Transverse colon (tissue), 4 donors: ENCODE results near the gene FOXP1. TPM values are rescaled to one million over a fixed set of nuclear protein-coding genes. Genes with fewer than 3 reads are reported as not detected.

Experiments used
- DNase-seq: peaks from one replicate; pipeline ENCODE4 v3.0.0-alpha.2; 2019
- H3K27ac ChIP-seq, 4 donors: fragments of 200-600 bp; sonication (generic); 2 replicates each; pipeline ENCODE4 v1.5.1; 2016 to 2018; ENCODE audit warnings: inconsistent platforms in 4 of 4
- H3K27me3 ChIP-seq: fragments of 200-600 bp; sonication (generic); 2 replicates; pipeline ENCODE4 v1.5.1; 2017; ENCODE audit warnings: inconsistent platforms
- H3K36me3 ChIP-seq, 4 donors: fragments of 200-600 bp; sonication (generic); 2 replicates each; pipeline ENCODE4 v1.5.1; 2017 to 2019; ENCODE audit warnings: inconsistent platforms in 4 of 4
- H3K4me1 ChIP-seq, 4 donors: fragments of 200-600 bp; sonication (generic); 2 replicates each; pipeline ENCODE4 v1.5.1; 2017 to 2020; ENCODE audit warnings: inconsistent platforms in 4 of 4
- H3K4me3 ChIP-seq, 4 donors: fragments of 200-600 bp; sonication (generic); 1 replicate in 1 of 4; 2 replicates in 3 of 4; pipeline versions ENCODE4 v1.5.1 to v1.6.1; 2017 to 2019; ENCODE audit warnings: inconsistent platforms in 4 of 4
- H3K9me3 ChIP-seq, 2 donors: fragments of 200-600 bp; sonication (generic); 2 replicates each; pipeline ENCODE4 v1.5.1; 2017 to 2019; ENCODE audit warnings: inconsistent platforms in 2 of 2
- CTCF ChIP-seq, 5 experiments: fragments of 200-600 bp in 3 of 5; fragments of 450-650 bp in 2 of 5; sonication (generic) in 3 of 5; IDR thresholded peaks; 1 replicate in 2 of 5; 2 replicates in 3 of 5; pipeline ENCODE4 v1.5.1; 2016 to 2017; ENCODE audit warnings: antibody characterized with exemption in 5 of 5, inconsistent platforms in 3 of 5, mild to moderate bottlenecking in 2 of 5, moderate library complexity in 1 of 5
- EP300 ChIP-seq: sonication (generic); formaldehyde crosslinking; IDR thresholded peaks from one replicate; pipeline ENCODE4 v1.6.1; 2017; ENCODE audit warnings: antibody characterized with exemption, low read depth
- POLR2A ChIP-seq: fragments of 450-650 bp; IDR thresholded peaks from one replicate; pipeline ENCODE4 v1.6.1; 2016; ENCODE audit warnings: antibody characterized with exemption, mild to moderate bottlenecking, moderate library complexity
- POLR2AphosphoS5 ChIP-seq, 3 donors: sonication (generic); formaldehyde crosslinking; IDR thresholded peaks; one replicate each; pipeline ENCODE4 v1.6.1; 2016; ENCODE audit warnings: antibody characterized with exemption in 3 of 3
- WGBS, 2 donors: methylation state at CpG; one replicate each; pipeline ENCODE4 v1.1.5; 2018; ENCODE audit warnings: low coverage in 1 of 2; 5-methylcytosine and 5-hydroxymethylcytosine counted together
- in situ Hi-C, 4 donors: fragments of 200-750 bp; cut with MboI; loops; one replicate each; pipeline versions ENCODE4 v1.15.0 to v1.15.1; 2017; ENCODE audit warnings: low sequenced_read_pairs in 3 of 4, low pct_ligation_motif_present in 1 of 4, low pct_unique_long_range_greater_than_20kb in 1 of 4
- intact Hi-C: fragments of 100-400 bp; cut with DNase I; formaldehyde crosslinking; loops from one replicate; pipeline ENCODE4 v1.15.1; 2023; ENCODE audit warnings: low total_unique reads
- total RNA-seq, 4 donors: library from RNA; depleted of rRNA; stranded (reverse); fragments of >200 nt; gene quantifications; one replicate each; pipeline ENCODE4 v1.1.0, GENCODE V29; 2016

FOXP1 gene
- total RNA-seq, 4 donors from 2014 or later, result 102 to 260 (median 150) TPM

GRCh38 chr3:71397046-71397445, 186.5 kb downstream of the FOXP1 start:
- in situ Hi-C loops, result no loop called here
- no peaks in the 10 kb centered on the region for H3K36me3 ChIP-seq
- H3K27ac ChIP-seq, result no peak overlapping the region
- H3K4me3 ChIP-seq, result no peak overlapping the region
- DNase-seq, result peak; percentile 25
- WGBS, 2 donors, result 17 to 38% methylated on average over 3 to 5 of the region's 5 CpGs
- H3K27me3 ChIP-seq, result no peaks in the 10 kb centered on the region
- no peaks in the 10 kb centered on the region for H3K9me3 ChIP-seq
- peaks cover 9 to 43% (median 17%) of the 10 kb centered on the region in 4 donors for H3K4me1 ChIP-seq
- intact Hi-C loops, result no loop called here
- TF ChIP-seq CTCF (IDR thresholded peaks at IDR 0.05) (peak; percentile 50 to 64 (median 57)), EP300 (no peak), POLR2AphosphoS5 (IDR thresholded peaks at IDR 0.05) (no peak), POLR2A (no peak)

- Histone ChIP-seq H3K4me1 (peaks cover 4 to 39% (median 13%) of the 10 kb centered on the region in 4 donors), H3K4me3 (no peak overlapping the region), H3K27ac (no peak overlapping the region), H3K36me3 (no peaks in the 10 kb centered on the region), H3K27me3 (no peaks in the 10 kb centered on the region), H3K9me3 (no peaks in the 10 kb centered on the region)
- TF ChIP-seq POLR2AphosphoS5 (IDR thresholded peaks at IDR 0.05) (no peak), POLR2A (no peak), EP300 (no peak), CTCF (IDR thresholded peaks at IDR 0.05) (no peak)
- in situ Hi-C loops, result no loop called here
- intact Hi-C loops, result no loop called here
- no peak for DNase-seq
- WGBS, 2 donors, result 76 to 88% methylated on average over 2 to 7 of the region's 7 CpGs
Measured at GRCh38 chr3:71395927-71396695, 187.4 kb downstream of the FOXP1 start.

- TF ChIP-seq CTCF (IDR thresholded peaks at IDR 0.05) (no peak), EP300 (no peak), POLR2A (no peak), POLR2AphosphoS5 (IDR thresholded peaks at IDR 0.05) (no peak)
- intact Hi-C loops, result no loop called here
- no peaks in the 10 kb centered on the region for H3K36me3 ChIP-seq
- no peak overlapping the region for H3K4me3 ChIP-seq
- DNase-seq, result no peak
- WGBS, 2 donors, result 79 to 86% methylated on average over 3 of the region's 3 CpGs
- H3K27ac ChIP-seq, result no peak overlapping the region
- H3K9me3 ChIP-seq, result no peaks in the 10 kb centered on the region
- peaks cover 8 to 43% (median 17%) of the 10 kb centered on the region in 4 donors for H3K4me1 ChIP-seq
- in situ Hi-C loops, result no loop called here
- no peaks in the 10 kb centered on the region for H3K27me3 ChIP-seq
Measured at GRCh38 chr3:71395470-71395869, 188.1 kb downstream of the FOXP1 start.

GRCh38 chr3:71393745-71394144, 189.8 kb downstream of the FOXP1 start:
- in situ Hi-C loops, result no loop called here
- no peaks in the 10 kb centered on the region for H3K27me3 ChIP-seq
- H3K27ac ChIP-seq, result no peak overlapping the region
- H3K4me1 ChIP-seq, result peaks cover 20 to 60% (median 29%) of the 10 kb centered on the region in 4 donors
- no peak overlapping the region for H3K4me3 ChIP-seq
- 100% methylated on average over 2 of the region's 2 CpGs; no CpG with 5 or more reads in 1 of the 2 donors for WGBS, 2 donors
- no peaks in the 10 kb centered on the region for H3K9me3 ChIP-seq
- intact Hi-C loops, result no loop called here
- no peak for DNase-seq
- H3K36me3 ChIP-seq, result no peaks in the 10 kb centered on the region
- TF ChIP-seq POLR2A (no peak), CTCF (IDR thresholded peaks at IDR 0.05) (no peak), EP300 (no peak), POLR2AphosphoS5 (IDR thresholded peaks at IDR 0.05) (no peak)
